Heart right ventricle (tissue), 16 donors: ENCODE results near the gene CASKIN2. TPM values are rescaled to one million over a fixed set of nuclear protein-coding genes. Genes with fewer than 3 reads are reported as not detected.

Source experiments
- ATAC-seq, 8 donors: fragments of 200-7000 bp; cut with Tn5 transposase; one replicate each; pipeline ENCODE4 v1.9.1; 2020; ENCODE audit warnings: mild to moderate bottlenecking in 8 of 8, moderate library complexity in 8 of 8, moderate number of reproducible peaks in 1 of 8
- DNase-seq, 2 donors: peaks; one replicate each; pipeline ENCODE4 v3.0.0-alpha.2; 2020
- H3K27ac ChIP-seq, 10 donors: fragments of 200-600 bp; sonication (generic) in 2 of 10; one replicate each; pipeline versions ENCODE4 v1.5.0 to v1.8.0; 2020 to 2022; ENCODE audit warnings: mild to moderate bottlenecking in 3 of 10
- H3K27me3 ChIP-seq, 7 donors: fragments of 200-600 bp; one replicate each; pipeline ENCODE4 v1.8.0; 2021 to 2022; ENCODE audit warnings: mild to moderate bottlenecking in 2 of 7
- H3K36me3 ChIP-seq, 9 donors: fragments of 200-600 bp; sonication (generic) in 1 of 9; one replicate each; pipeline versions ENCODE4 v1.5.0 to v1.8.0; 2020 to 2022; ENCODE audit warnings: mild to moderate bottlenecking in 2 of 9
- H3K4me1 ChIP-seq, 9 donors: fragments of 200-600 bp; sonication (generic) in 1 of 9; one replicate each; pipeline versions ENCODE4 v1.5.0 to v1.8.0; 2020 to 2022; ENCODE audit warnings: mild to moderate bottlenecking in 4 of 9
- H3K4me3 ChIP-seq, 10 donors: fragments of 200-600 bp; sonication (generic) in 2 of 10; one replicate each; pipeline versions ENCODE4 v1.5.0 to v1.8.0; 2020 to 2022; ENCODE audit warnings: mild to moderate bottlenecking in 7 of 10, moderate library complexity in 2 of 10
- H3K9me3 ChIP-seq, 11 donors: fragments of 200-600 bp in 10 of 11; sonication (generic) in 2 of 11; one replicate each; pipeline versions ENCODE4 v1.5.0 to v1.8.0; 2013 to 2022; ENCODE audit warnings: mild to moderate bottlenecking in 2 of 11, control low read depth in 1 of 11, moderate library complexity in 1 of 11
- WGBS, 2 donors: extraction: QIAGEN DNeasy Blood & Tissue Kit; methylation state at CpG; one replicate each; pipeline ENCODE4 v1.1.7; 2013; ENCODE audit warnings: inconsistent platforms in 1 of 2; 5-methylcytosine and 5-hydroxymethylcytosine counted together
- intact Hi-C, 10 donors: fragments of 100-400 bp; cut with DNase I; formaldehyde crosslinking; loops; one replicate each; pipeline versions ENCODE4 v1.11.1 to v1.14.2; 2022
- polyA plus RNA-seq, 2 donors: library from polyadenylated mRNA; stranded (reverse); fragments of 200-250 nt; gene quantifications; one replicate each; pipeline ENCODE4 v1.2.3, GENCODE V29; 2013
- total RNA-seq, 10 donors: library from RNA; stranded (reverse); fragmentation: NEBNext Ultra II Directional in 3 of 10; extraction: Animal tissue kit (Norgen Biotek cat#: 25700) in 3 of 10; gene quantifications; one replicate each; pipeline versions ENCODE4 v1.2.1 to v1.2.4, GENCODE V29; 2021 to 2023
- TF ChIP-seq, protein P1 (sequence below), 9 donors: fragments of 200-600 bp; sonication (generic) in 2 of 9; IDR thresholded peaks; one replicate each; pipeline versions ENCODE4 v1.5.0 to v1.8.0; 2021 to 2022; ENCODE audit warnings: antibody characterized with exemption in 9 of 9, mild to moderate bottlenecking in 5 of 9, moderate library complexity in 1 of 9
- donor health status: Arrhythmogenic right ventricular cardiomyopathy.
- donor health status: ischemic (EF 13 %, LVEDD 7.1; RV severe dilation, severe dysfunction).
- donor health status: healthy with polysubstance abuse.
- donor health status: DM: no; HTN: yes; CAD: no.
- donor health status: DM: no; HTN: no; CAD: no.
- donor health status: ischemic (EF 25% LVEDD 6.9; RV normal size, moderate dysfunction).
- donor health status: ischemic (EF 25% LVEDD 5.7; RV mildly dilated, moderate dysfunction).
- donor health status: healthy.
- donor health status: DM: yes; HTN: yes; CAD: no.
- donor health status: Ischemic cardiomyopathy.
- donor health status: ischemic (EF 35%, LVEDD 5.7; RV mildly dilated, moderate dysfunction).
- donor health status: nonischemic (EF 11% LVEDD 7.7; RV severe dilation, severe dysfunction).
- donor health status: DM: yes; HTN: yes; CAD: no.
- donor health status: PGD.
- donor health status: ischemic (EF 29% LVEDD 5.4; RV normal size, mild dysfunction).
- donor health status: nonischemic (EF 23%, LVEDD 6.1; RV moderate dilation, normal function).

Gene CASKIN2
- total and polyA plus RNA-seq, 12 donors: 17.6 to 59.2 (median 36.5) TPM

DNA sequence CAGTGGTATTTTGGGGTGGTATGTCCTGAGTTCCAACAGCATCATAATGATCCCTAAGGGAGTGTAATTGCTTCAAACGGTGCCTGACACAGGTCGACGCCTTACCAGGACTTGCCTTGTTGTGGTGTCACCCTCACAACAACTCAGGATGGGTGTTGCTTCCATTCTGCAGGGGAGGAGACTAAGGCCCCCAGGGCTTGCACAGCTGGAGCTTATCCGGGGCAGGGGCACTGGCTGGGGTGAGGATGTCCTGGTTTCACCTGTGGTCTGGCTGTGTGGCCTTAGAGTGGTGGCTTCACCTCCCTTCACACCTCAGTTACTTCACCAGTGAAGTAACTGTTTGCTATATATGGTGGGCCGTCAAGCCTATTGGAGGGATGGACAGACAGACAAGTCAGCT is 33.5 kb upstream of the CASKIN2 start:
- no peaks in the 10 kb centered on the region for H3K9me3 ChIP-seq
- no peak for ATAC-seq
- no peak overlapping the region for H3K4me3 ChIP-seq
- DNase-seq: no peak
- intact Hi-C loops: no loop called here
- TF ChIP-seq, protein P1, sequence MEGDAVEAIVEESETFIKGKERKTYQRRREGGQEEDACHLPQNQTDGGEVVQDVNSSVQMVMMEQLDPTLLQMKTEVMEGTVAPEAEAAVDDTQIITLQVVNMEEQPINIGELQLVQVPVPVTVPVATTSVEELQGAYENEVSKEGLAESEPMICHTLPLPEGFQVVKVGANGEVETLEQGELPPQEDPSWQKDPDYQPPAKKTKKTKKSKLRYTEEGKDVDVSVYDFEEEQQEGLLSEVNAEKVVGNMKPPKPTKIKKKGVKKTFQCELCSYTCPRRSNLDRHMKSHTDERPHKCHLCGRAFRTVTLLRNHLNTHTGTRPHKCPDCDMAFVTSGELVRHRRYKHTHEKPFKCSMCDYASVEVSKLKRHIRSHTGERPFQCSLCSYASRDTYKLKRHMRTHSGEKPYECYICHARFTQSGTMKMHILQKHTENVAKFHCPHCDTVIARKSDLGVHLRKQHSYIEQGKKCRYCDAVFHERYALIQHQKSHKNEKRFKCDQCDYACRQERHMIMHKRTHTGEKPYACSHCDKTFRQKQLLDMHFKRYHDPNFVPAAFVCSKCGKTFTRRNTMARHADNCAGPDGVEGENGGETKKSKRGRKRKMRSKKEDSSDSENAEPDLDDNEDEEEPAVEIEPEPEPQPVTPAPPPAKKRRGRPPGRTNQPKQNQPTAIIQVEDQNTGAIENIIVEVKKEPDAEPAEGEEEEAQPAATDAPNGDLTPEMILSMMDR (IDR thresholded peaks at IDR 0.05): no peak
- no peak overlapping the region for H3K27ac ChIP-seq
- H3K4me1 ChIP-seq: peaks cover 0 to 16% (median 0%) of the 10 kb centered on the region in 9 donors
- no peaks in the 10 kb centered on the region for H3K36me3 ChIP-seq
- WGBS, 2 donors: 85% methylated on average over 5 of the region's 5 CpGs
- H3K27me3 ChIP-seq: no peaks in the 10 kb centered on the region

DNA sequence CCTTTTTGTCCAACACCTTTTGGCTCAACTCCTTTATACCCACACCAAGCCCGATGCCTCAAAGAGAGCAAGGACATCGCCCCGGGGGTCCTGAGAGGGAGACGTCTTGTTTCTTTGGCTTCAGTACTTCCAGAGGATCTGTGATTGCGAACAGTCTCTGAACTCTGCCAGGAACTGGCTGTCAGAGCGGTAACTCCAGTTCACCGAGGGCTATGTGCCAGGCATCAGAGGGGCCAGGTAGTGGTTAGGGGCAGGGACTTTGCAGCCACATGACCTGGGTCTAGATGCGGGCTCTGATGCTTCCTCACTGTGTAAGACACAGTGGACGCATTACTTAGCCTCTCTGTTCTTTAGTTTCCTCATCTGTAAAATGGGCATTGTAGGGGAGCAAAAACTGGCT is 31.8 kb upstream of the CASKIN2 start:
- no peaks in the 10 kb centered on the region for H3K27me3 ChIP-seq
- 93 to 97% methylated on average over 9 of the region's 9 CpGs for WGBS, 2 donors
- TF ChIP-seq, protein P1 (IDR thresholded peaks at IDR 0.05): no peak

DNA sequence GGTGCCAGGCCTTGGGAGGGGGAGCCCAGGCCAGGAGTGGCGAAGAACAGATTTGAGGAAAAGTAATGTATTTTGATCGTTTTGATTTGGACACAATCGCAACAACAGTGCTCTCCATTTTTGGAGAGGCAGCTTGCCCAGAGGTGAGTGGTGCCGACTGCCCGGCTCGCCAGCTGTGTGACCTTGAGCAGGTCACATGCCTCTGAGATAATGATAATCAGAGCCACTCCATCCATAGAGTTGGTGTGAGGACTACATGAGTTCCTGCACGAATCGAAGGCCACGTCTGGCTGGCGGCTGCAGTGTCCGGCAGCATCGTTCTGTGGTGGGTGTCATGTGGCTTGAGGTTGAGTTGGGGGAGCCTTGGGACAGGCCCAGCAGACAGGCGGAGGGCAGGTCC is 30.8 kb upstream of the CASKIN2 start:
- DNase-seq: no peak

More for the DNA sequence above, 31.8 kb upstream of the CASKIN2 start:
- Histone ChIP-seq H3K4me1 (peaks cover 0 to 7% (median 0%) of the 10 kb centered on the region in 9 donors), H3K36me3 (no peaks in the 10 kb centered on the region), H3K27ac (no peak overlapping the region), H3K9me3 (no peaks in the 10 kb centered on the region), H3K4me3 (no peak overlapping the region)
- ATAC-seq (no peak), DNase-seq (no peak)
- intact Hi-C loops: no loop called here

DNA sequence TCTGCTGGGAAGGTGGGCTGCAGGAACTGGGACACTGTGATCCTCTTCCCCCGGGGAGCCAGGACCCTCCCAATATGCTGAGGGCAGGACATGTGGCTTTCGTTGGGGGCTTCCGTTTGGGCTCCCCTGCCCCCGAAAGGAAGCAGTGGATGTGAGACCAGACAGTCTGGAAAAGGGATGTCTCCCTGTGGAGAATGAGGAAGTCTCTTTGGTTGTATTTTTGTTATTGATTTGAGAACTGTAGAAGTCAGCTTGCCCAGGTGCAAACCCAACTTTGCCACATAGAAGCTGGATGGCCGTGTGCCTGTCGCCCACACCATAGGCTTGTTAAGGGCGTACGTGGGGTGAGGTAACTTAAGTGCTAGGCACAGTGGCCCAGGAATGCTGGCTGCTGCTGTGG is 28.9 kb upstream of the CASKIN2 start:
- intact Hi-C loops: loop anchor here in 1 of 10 donors (5.0 kb wide), 1 partner anchor 33 kb away; no protein-coding TSS in a partner anchor
- whole genome bisulfite sequencing, 2 donors: 80 to 81% methylated on average over 8 of the region's 8 CpGs
- no peak for ATAC-seq

More for the DNA sequence above, 30.8 kb upstream of the CASKIN2 start:
- Histone ChIP-seq H3K36me3 (no peaks in the 10 kb centered on the region), H3K27ac (no peak overlapping the region), H3K4me1 (peaks cover 0 to 7% (median 0%) of the 10 kb centered on the region in 9 donors), H3K4me3 (no peak overlapping the region), H3K9me3 (no peaks in the 10 kb centered on the region), H3K27me3 (no peaks in the 10 kb centered on the region)
- intact Hi-C loops: no loop called here
- 70 to 78% methylated on average over 13 of the region's 13 CpGs for WGBS, 2 donors
- TF ChIP-seq, protein P1 (IDR thresholded peaks at IDR 0.05): no peak
- ATAC-seq: no peak

More for the DNA sequence above, 28.9 kb upstream of the CASKIN2 start:
- no peak for DNase-seq
- Histone ChIP-seq H3K9me3 (no peaks in the 10 kb centered on the region), H3K36me3 (no peaks in the 10 kb centered on the region), H3K4me3 (no peak overlapping the region), H3K27ac (no peak overlapping the region), H3K4me1 (peaks cover 0 to 1% (median 0%) of the 10 kb centered on the region in 9 donors), H3K27me3 (no peaks in the 10 kb centered on the region)
- TF ChIP-seq, protein P1 (IDR thresholded peaks at IDR 0.05): no peak
